HG03432 (cell line): ENCODE measurements around the gene MCF2L2.

Experiments
- ATAC-seq: cut with Tn5 transposase; IDR thresholded peaks from one replicate; pipeline ENCODE4 v1.9.1; 2021; ENCODE audit warnings: mild to moderate bottlenecking, moderate library complexity; ENCODE audit not compliant: unreplicated experiment

Gene MCF2L2

GRCh38 chr3:183300996-183301562 is 127.3 kb downstream of the MCF2L2 start:
- no peak for ATAC-seq

- ATAC-seq = no peak
These were observed 128.4 kb downstream of the MCF2L2 start for GRCh38 chr3:183299976-183300375.

GRCh38 chr3:183298701-183299153 is 129.7 kb downstream of the MCF2L2 start:
- ATAC-seq = no peak

- no peak for ATAC-seq
These were observed 131.5 kb downstream of the MCF2L2 start for GRCh38 chr3:183296944-183297343.

GRCh38 chr3:183295211-183295610 is 133.2 kb downstream of the MCF2L2 start:
- no peak for ATAC-seq

GRCh38 chr3:183293966-183294365 is 134.5 kb downstream of the MCF2L2 start:
- no peak for ATAC-seq

GRCh38 chr3:183291497-183292031 is 136.9 kb downstream of the MCF2L2 start:
- ATAC-seq = no peak

GRCh38 chr3:183290216-183290615 is 138.2 kb downstream of the MCF2L2 start:
- ATAC-seq = no peak

GRCh38 chr3:183288117-183288516 is 140.3 kb downstream of the MCF2L2 start:
- ATAC-seq = no peak

- ATAC-seq = no peak
These were observed 141.0 kb downstream of the MCF2L2 start for GRCh38 chr3:183287301-183287971.

- peak; percentile 99 for ATAC-seq
These were observed 142.5 kb downstream of the MCF2L2 start for GRCh38 chr3:183285828-183286457.

- ATAC-seq = no peak
These were observed 143.1 kb downstream of the MCF2L2 start for GRCh38 chr3:183285318-183285717.

GRCh38 chr3:183284570-183284969 is 143.8 kb downstream of the MCF2L2 start:
- no peak for ATAC-seq

- no peak for ATAC-seq
These were observed 144.5 kb downstream of the MCF2L2 start for GRCh38 chr3:183283886-183284285.

GRCh38 chr3:183281126-183281797 is 147.2 kb downstream of the MCF2L2 start:
- ATAC-seq = no peak

- ATAC-seq = no peak
These were observed 149.0 kb downstream of the MCF2L2 start for GRCh38 chr3:183279371-183279770.

- no peak for ATAC-seq
These were observed 149.8 kb downstream of the MCF2L2 start for GRCh38 chr3:183278479-183279088.

GRCh38 chr3:183277260-183277659 is 151.2 kb downstream of the MCF2L2 start:
- no peak for ATAC-seq

GRCh38 chr3:183275937-183276336 is 152.5 kb downstream of the MCF2L2 start:
- ATAC-seq = no peak

- ATAC-seq = no peak
These were observed 153.0 kb downstream of the MCF2L2 start for GRCh38 chr3:183275418-183275817.

GRCh38 chr3:183274609-183275008 is 153.8 kb downstream of the MCF2L2 start:
- ATAC-seq = no peak
